ENCODE data around the gene INPP4B.

GRCh38 chr4:142660728-142661127 is 185.4 kb downstream of the INPP4B start:
- TF ChIP-seq CTCF (conservative IDR thresholded peaks at IDR 0.05; ENCODE audit: low read depth, low read length) (no peak), RCOR1 (IDR thresholded peaks at IDR 0.05; ENCODE audit: insufficient replicate concordance, low read length) (no peak)
